Loucy (cell line): ENCODE data around the gene ADCY6.

ENCODE experiments used
- H2AFZ ChIP-seq: fragments of 200-600 bp; sonication (generic); 2 replicates; pipeline ENCODE4 v1.6.0; 2016; ENCODE audit warnings: antibody characterized with exemption, mild to moderate bottlenecking, low read length, moderate library complexity
- H3F3A ChIP-seq: fragments of 200-600 bp; 2 replicates; pipeline ENCODE4 v1.6.0; 2016; ENCODE audit warnings: antibody characterized with exemption, low read depth, mild to moderate bottlenecking
- H3K27me3 ChIP-seq: fragments of 200-600 bp; sonication (generic); 2 replicates; pipeline ENCODE4 v1.6.1; 2014; ENCODE audit warnings: low read length, mild to moderate bottlenecking; ENCODE audit not compliant: insufficient read depth, poor library complexity, severe bottlenecking
- H3K36me3 ChIP-seq: fragments of 200-600 bp; sonication (generic); 2 replicates; pipeline ENCODE4 v1.6.1; 2016; ENCODE audit warnings: low read length; ENCODE audit not compliant: insufficient read depth
- H3K4me1 ChIP-seq: fragments of 200-600 bp; sonication (generic); 2 replicates; pipeline ENCODE4 v1.5.1; 2014; ENCODE audit warnings: low read length, mild to moderate bottlenecking; ENCODE audit not compliant: insufficient read depth, poor library complexity, severe bottlenecking
- H3K4me2 ChIP-seq: fragments of 200-600 bp; sonication (generic); 2 replicates; pipeline ENCODE4 v1.6.0; 2014; ENCODE audit warnings: antibody characterized with exemption, low read length, low read depth, mild to moderate bottlenecking; ENCODE audit not compliant: poor library complexity, severe bottlenecking
- H3K4me3 ChIP-seq: fragments of 200-600 bp; sonication (generic); 2 replicates; pipeline ENCODE4 v1.5.1; 2014; ENCODE audit warnings: low read length, mild to moderate bottlenecking, mixed read lengths; ENCODE audit not compliant: poor library complexity, severe bottlenecking
- H3K79me2 ChIP-seq: fragments of 200-600 bp; sonication (generic); 2 replicates; pipeline ENCODE4 v1.6.1; 2014; ENCODE audit warnings: low read length; ENCODE audit not compliant: insufficient read depth
- H3K9ac ChIP-seq: fragments of 200-600 bp; sonication (generic); 2 replicates; pipeline ENCODE4 v1.6.0; 2014; ENCODE audit warnings: mild to moderate bottlenecking, low read depth, low read length, moderate library complexity; ENCODE audit not compliant: poor library complexity, severe bottlenecking
- H3K9me2 ChIP-seq: fragments of 200-600 bp; sonication (generic); replicated peaks from 2 replicates; pipeline ENCODE4 v1.6.1; 2016; ENCODE audit warnings: low read depth, low read length, mixed read lengths
- H3K9me3 ChIP-seq: fragments of 200-600 bp; sonication (generic); 2 replicates; pipeline ENCODE4 v1.6.1; 2014; ENCODE audit warnings: mild to moderate bottlenecking, antibody characterized with exemption, low read length, low read depth; ENCODE audit not compliant: insufficient read depth
- H4K20me1 ChIP-seq: fragments of 200-600 bp; sonication (generic); 2 replicates; pipeline ENCODE4 v1.6.0; 2014; ENCODE audit warnings: antibody characterized with exemption, low read length, mild to moderate bottlenecking; ENCODE audit not compliant: insufficient read depth, poor library complexity, severe bottlenecking
- CTCF ChIP-seq: fragments of 200-600 bp; sonication (generic); conservative IDR thresholded peaks from 2 replicates; pipeline ENCODE4 v1.5.1; 2014; ENCODE audit warnings: mild to moderate bottlenecking, antibody characterized with exemption, low read length
- EZH2phosphoT487 ChIP-seq: fragments of 200-600 bp; IDR thresholded peaks from 2 replicates; pipeline ENCODE4 v1.6.1; 2018; ENCODE audit warnings: antibody characterized with exemption, mild to moderate bottlenecking, moderate library complexity, borderline replicate concordance

The ADCY6 gene

GRCh38 chr12:48758737-48759136 is 30.2 kb downstream of the ADCY6 start:
- Histone ChIP-seq H3K36me3 (no peaks in the 10 kb centered on the region), H2AFZ (peak overlapping the region; percentile 88), H3F3A (no peaks in the 10 kb centered on the region), H3K9ac (no peak overlapping the region), H3K79me2 (no peaks in the 10 kb centered on the region), H3K9me2 (no peaks in the 10 kb centered on the region), H3K4me3 (no peak overlapping the region), H3K4me2 (no peak overlapping the region), H4K20me1 (no peaks in the 10 kb centered on the region), H3K27me3 (no peaks in the 10 kb centered on the region), H3K4me1 (peaks cover 6% of the 10 kb centered on the region), H3K9me3 (no peaks in the 10 kb centered on the region)
- TF ChIP-seq CTCF = no peak
- no peak for TF ChIP-seq EZH2phosphoT487

- H3K4me2 ChIP-seq = no peak overlapping the region
- no peak overlapping the region for H3K9ac ChIP-seq
- no peaks in the 10 kb centered on the region for H3K9me2 ChIP-seq
- no peaks in the 10 kb centered on the region for H3K79me2 ChIP-seq
- H3K36me3 ChIP-seq = no peaks in the 10 kb centered on the region
- no peaks in the 10 kb centered on the region for H3K27me3 ChIP-seq
- H3K4me3 ChIP-seq = no peak overlapping the region
- no peaks in the 10 kb centered on the region for H3K9me3 ChIP-seq
- H3K4me1 ChIP-seq = peaks cover 5% of the 10 kb centered on the region
- H3F3A ChIP-seq = no peaks in the 10 kb centered on the region
- TF ChIP-seq CTCF (no peak), EZH2phosphoT487 (no peak)
- H4K20me1 ChIP-seq = no peaks in the 10 kb centered on the region
- peak overlapping the region; percentile 88 for H2AFZ ChIP-seq
Measured at GRCh38 chr12:48758186-48758585, 30.7 kb downstream of the ADCY6 start.

DNA sequence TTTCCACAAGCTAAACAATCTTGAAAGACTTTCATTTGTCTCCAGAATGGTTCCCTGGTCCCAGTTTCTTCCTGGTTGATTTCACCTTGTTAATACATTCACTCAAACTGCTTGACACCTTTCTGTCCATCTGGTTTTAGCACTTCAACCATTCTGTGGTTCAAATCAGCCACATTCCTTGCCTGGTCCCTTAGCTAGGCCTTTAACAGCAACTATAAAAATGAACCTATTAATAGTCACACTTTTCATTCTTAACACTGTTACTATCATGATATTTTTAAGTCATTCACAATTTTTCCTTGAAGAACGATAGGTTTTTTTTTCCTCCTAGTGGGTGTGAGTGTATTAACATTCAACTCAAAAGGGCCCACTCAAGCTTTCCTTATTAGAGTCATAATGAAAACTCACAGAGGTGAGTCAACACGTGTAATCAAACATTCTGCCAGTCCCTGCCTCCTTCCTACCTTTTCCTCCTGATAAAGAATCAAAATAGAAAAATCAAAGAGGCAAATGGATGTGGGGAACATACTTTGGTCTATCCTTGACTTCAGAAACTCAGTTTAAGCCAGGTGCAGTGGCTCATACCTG is 38.0 kb downstream of the ADCY6 start:
- Histone ChIP-seq H3K36me3 (no peaks in the 10 kb centered on the region), H3K4me3 (no peak overlapping the region), H3K79me2 (no peaks in the 10 kb centered on the region), H4K20me1 (no peaks in the 10 kb centered on the region), H3K9me2 (no peaks in the 10 kb centered on the region), H3K9me3 (no peaks in the 10 kb centered on the region), H3F3A (no peaks in the 10 kb centered on the region), H2AFZ (no peak overlapping the region), H3K27me3 (no peaks in the 10 kb centered on the region), H3K9ac (no peak overlapping the region), H3K4me1 (no peaks in the 10 kb centered on the region), H3K4me2 (no peak overlapping the region)
- no peak for TF ChIP-seq EZH2phosphoT487
- TF ChIP-seq CTCF = no peak
